ENCODE results near the gene WARS2.

DNA sequence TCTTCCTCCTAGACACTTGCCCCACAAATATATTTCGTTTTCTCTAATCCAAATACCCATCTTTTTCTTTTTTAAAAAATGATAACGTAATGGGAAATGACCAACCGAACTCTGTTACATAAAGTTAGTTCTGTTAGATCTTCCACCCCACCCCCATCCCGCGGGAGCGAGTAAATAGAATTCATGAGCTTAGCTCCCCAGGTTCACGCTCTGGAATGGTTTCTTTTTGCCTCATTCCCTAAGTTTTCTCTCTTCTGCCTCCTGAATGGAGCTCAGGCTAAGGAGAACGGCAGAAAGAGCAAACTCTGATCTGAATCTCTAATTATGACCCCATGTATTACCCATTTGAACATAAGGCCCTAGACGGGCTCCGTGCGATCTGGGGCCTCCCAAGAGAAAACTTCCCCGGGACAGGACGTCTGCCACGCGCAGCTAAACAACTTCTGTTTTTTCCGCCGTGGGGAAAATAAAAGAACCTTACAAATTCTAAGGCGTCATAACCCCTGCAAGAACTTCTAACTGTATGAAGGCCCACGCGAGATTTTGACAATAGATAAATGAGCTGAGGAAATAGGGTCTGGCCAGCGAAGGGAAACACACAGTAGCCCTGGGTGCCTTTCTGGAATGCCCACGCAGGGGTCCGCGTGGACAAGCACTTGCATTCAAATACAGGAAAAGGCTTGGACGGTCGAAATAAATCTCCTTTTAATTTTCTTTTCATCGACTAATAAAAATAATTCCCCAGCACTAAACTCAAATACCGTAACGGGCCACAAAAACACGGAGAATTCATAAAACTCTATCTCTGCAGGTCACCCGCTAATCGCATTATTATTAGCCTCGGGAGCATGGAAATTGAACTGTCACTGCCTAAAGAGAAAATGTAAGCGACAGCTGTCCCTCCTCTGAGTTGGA, 154.6 kb downstream of the WARS2 start:
- TF ChIP-seq FOXM1 (IDR thresholded peaks at IDR 0.05; ENCODE audit: borderline replicate concordance): no peak
- TF ChIP-seq BHLHE40 (IDR thresholded peaks at IDR 0.05; ENCODE audit: borderline replicate concordance): no peak
- TF ChIP-seq ELF4 (IDR thresholded peaks at IDR 0.05): no peak
- TF ChIP-seq SP1 (IDR thresholded peaks at IDR 0.05): no peak
- no peak for TF ChIP-seq FOXA1 (IDR thresholded peaks at IDR 0.05)
- TF ChIP-seq LEF1 (IDR thresholded peaks at IDR 0.05; ENCODE audit: borderline replicate concordance): no peak
- TF ChIP-seq, protein P1, sequence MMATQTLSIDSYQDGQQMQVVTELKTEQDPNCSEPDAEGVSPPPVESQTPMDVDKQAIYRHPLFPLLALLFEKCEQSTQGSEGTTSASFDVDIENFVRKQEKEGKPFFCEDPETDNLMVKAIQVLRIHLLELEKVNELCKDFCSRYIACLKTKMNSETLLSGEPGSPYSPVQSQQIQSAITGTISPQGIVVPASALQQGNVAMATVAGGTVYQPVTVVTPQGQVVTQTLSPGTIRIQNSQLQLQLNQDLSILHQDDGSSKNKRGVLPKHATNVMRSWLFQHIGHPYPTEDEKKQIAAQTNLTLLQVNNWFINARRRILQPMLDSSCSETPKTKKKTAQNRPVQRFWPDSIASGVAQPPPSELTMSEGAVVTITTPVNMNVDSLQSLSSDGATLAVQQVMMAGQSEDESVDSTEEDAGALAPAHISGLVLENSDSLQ (IDR thresholded peaks at IDR 0.05): no peak
- TF ChIP-seq SUZ12 (IDR thresholded peaks at IDR 0.05): no peak
- no peak for TF ChIP-seq HDGF (IDR thresholded peaks at IDR 0.05; ENCODE audit: borderline replicate concordance)
- no peak for TF ChIP-seq ARNT (IDR thresholded peaks at IDR 0.05)
- no peak for TF ChIP-seq TARDBP (IDR thresholded peaks at IDR 0.05)
- no peak for TF ChIP-seq FOXK2 (IDR thresholded peaks at IDR 0.05)
- no peak for TF ChIP-seq ZNF384 (IDR thresholded peaks at IDR 0.05)
- TF ChIP-seq NFRKB (IDR thresholded peaks at IDR 0.05): no peak

Measured in HEK293T (cell line).